HepG2 (cell line): ENCODE measurements around the gene STK39. TPM values are rescaled to one million over a fixed set of nuclear protein-coding genes. Genes with fewer than 3 reads are reported as not detected.

Source experiments
- AGO2 ChIP-seq: fragments of 200-400 bp; formaldehyde crosslinking; optimal IDR thresholded peaks from 2 replicates; pipeline ENCODE3; 2017; ENCODE audit warnings: mild to moderate bottlenecking, low read depth, low read length, moderate library complexity
- HOXA7 ChIP-seq: sonication (generic); formaldehyde crosslinking; IDR thresholded peaks from 2 replicates; pipeline ENCODE4 v1.8.1; 2022; ENCODE audit warnings: mild to moderate bottlenecking, missing genetic modification reagents, moderate library complexity
- LRRFIP1 ChIP-seq: sonication (generic); formaldehyde crosslinking; conservative IDR thresholded peaks from 2 replicates; pipeline ENCODE4 v1.4.0; 2020; ENCODE audit warnings: missing genetic modification reagents
- NAIF1 ChIP-seq: sonication (generic); formaldehyde crosslinking; IDR thresholded peaks from 2 replicates; pipeline ENCODE4 v1.5.0; 2020; ENCODE audit warnings: mild to moderate bottlenecking, missing genetic modification reagents, borderline replicate concordance
- NFRKB ChIP-seq: fragments of 450-650 bp; IDR thresholded peaks from 2 replicates; pipeline ENCODE4 v1.6.1; 2017
- PAF1 ChIP-seq: IDR thresholded peaks from 2 replicates; pipeline ENCODE4 v1.6.1; 2016; ENCODE audit warnings: missing genetic modification reagents, missing compliant biosample characterization
- PRMT3 ChIP-seq: sonication (generic); formaldehyde crosslinking; IDR thresholded peaks from 2 replicates; pipeline ENCODE4 v1.8.1; 2022; ENCODE audit warnings: low read depth, mild to moderate bottlenecking, moderate library complexity, missing genetic modification reagents, borderline replicate concordance
- YEATS2 ChIP-seq: sonication (generic); formaldehyde crosslinking; IDR thresholded peaks from 2 replicates; pipeline ENCODE4 v1.4.0; 2020; ENCODE audit warnings: missing genetic modification reagents, borderline replicate concordance
- ZBTB3 ChIP-seq: sonication (generic); formaldehyde crosslinking; IDR thresholded peaks from 2 replicates; pipeline ENCODE4 v1.4.0; 2020; ENCODE audit warnings: low read depth, mild to moderate bottlenecking, moderate library complexity, missing genetic modification reagents, borderline replicate concordance
- ZBTB7B ChIP-seq: sonication (generic); formaldehyde crosslinking; IDR thresholded peaks from 2 replicates; pipeline ENCODE4 v1.4.0; 2020; ENCODE audit warnings: missing genetic modification reagents
- ZNF513 ChIP-seq: sonication (generic); formaldehyde crosslinking; conservative IDR thresholded peaks from 2 replicates; pipeline ENCODE4 v1.5.0; 2020; ENCODE audit warnings: missing genetic modification reagents
- ZNF644 ChIP-seq: IDR thresholded peaks from 2 replicates; pipeline ENCODE4 v1.6.1; 2016; ENCODE audit warnings: low read depth
- ZSCAN9 ChIP-seq: IDR thresholded peaks from 2 replicates; pipeline ENCODE4 v1.6.1; 2016; ENCODE audit warnings: borderline replicate concordance
- polyA plus RNA-seq, 8 experiments: library from polyadenylated mRNA; depleted of rRNA in 3 of 8; stranded (reverse) in 7 of 8; unstranded in 1 of 8; fragments of >200 nt; fragmentation: Illumina TruSeq in 4 of 8; extraction: Trizol in 4 of 8; gene quantifications; 2 replicates each; pipeline versions ENCODE4 v1.2.1 to v1.2.3, GENCODE V29; 2011 to 2016; ENCODE audit warnings: low read depth in 4 of 8, missing spikeins in 1 of 8, mixed read lengths in 1 of 8; ENCODE audit not compliant: insufficient read depth in 1 of 8
- total RNA-seq, 5 experiments: library from RNA; depleted of rRNA; stranded (reverse); fragments of >200 nt; fragmentation: Illumina TruSeq; extraction: Trizol; gene quantifications; 2 replicates each; pipeline ENCODE4 v1.2.3, GENCODE V29; 2016; ENCODE audit warnings: low read depth in 1 of 5
- TF ChIP-seq, protein P1 (sequence below): sonication (generic); formaldehyde crosslinking; IDR thresholded peaks from 2 replicates; pipeline ENCODE4 v1.8.0; 2022; ENCODE audit warnings: low read depth, missing genetic modification reagents
- TF ChIP-seq, protein P2 (sequence below): sonication (generic); formaldehyde crosslinking; IDR thresholded peaks from 2 replicates; pipeline ENCODE4 v1.5.0; 2020; ENCODE audit warnings: missing genetic modification reagents
- TF ChIP-seq, protein P3 (sequence below): IDR thresholded peaks from 2 replicates; pipeline ENCODE4 v1.6.1; 2018; ENCODE audit warnings: missing genetic modification reagents
- TF ChIP-seq, protein P4 (sequence below): sonication (generic); formaldehyde crosslinking; IDR thresholded peaks from 2 replicates; pipeline ENCODE4 v1.4.0; 2020; ENCODE audit warnings: missing genetic modification reagents, mild to moderate bottlenecking, borderline replicate concordance

Gene STK39
- total and polyA plus RNA-seq, 2 of the 13 experiments (the other 11 are each of a cell fraction or from before 2014, with no cell fraction given), result 27.3 to 38.4 TPM

DNA sequence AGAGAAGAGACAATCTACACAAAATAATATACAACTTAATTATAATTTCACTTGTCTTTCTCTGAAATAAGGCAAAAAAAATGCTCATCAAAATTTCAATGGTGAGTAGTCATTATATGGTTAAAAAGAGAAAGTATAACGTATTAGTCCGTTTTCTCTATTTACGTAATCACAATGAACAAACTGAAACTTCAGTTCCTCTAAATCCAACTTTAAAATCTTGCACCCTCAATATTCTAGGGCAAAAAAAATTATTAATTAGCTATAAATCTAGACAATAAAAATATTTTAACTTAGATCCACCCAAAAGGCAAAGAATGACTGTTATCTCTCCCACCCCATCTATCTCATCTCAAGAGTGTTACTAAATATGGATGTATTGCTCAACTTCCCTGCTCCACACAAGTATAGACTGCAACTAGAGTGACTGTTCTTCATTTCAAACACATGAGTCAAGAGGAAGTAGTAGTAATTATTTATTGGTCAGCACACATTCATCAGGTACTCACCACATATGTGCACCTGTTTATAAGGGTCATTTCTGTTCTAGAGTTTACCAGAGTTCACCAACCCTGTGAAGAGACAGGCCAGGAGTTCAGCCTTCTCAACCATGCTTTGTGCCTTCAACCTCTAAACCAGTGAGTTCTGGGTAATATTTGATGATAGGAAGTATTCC lies 36.4 kb downstream of the STK39 start (continued):
- TF ChIP-seq, protein P1, sequence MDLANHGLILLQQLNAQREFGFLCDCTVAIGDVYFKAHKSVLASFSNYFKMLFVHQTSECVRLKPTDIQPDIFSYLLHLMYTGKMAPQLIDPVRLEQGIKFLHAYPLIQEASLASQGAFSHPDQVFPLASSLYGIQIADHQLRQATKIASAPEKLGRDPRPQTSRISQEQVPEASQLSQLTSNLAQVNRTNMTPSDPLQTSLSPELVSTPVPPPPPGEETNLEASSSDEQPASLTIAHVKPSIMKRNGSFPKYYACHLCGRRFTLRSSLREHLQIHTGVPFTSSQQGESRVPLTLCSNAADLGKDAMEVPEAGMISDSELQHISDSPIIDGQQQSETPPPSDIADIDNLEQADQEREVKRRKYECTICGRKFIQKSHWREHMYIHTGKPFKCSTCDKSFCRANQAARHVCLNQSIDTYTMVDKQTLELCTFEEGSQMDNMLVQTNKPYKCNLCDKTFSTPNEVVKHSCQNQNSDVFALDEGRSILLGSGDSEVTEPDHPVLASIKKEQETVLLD (CRISPR knock-in tag), result no peak
- TF ChIP-seq HOXA7 (CRISPR knock-in tag), result no peak
- TF ChIP-seq, protein P2, sequence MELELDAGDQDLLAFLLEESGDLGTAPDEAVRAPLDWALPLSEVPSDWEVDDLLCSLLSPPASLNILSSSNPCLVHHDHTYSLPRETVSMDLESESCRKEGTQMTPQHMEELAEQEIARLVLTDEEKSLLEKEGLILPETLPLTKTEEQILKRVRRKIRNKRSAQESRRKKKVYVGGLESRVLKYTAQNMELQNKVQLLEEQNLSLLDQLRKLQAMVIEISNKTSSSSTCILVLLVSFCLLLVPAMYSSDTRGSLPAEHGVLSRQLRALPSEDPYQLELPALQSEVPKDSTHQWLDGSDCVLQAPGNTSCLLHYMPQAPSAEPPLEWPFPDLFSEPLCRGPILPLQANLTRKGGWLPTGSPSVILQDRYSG (CRISPR knock-in tag), result 0 out of 2 replicates have a peak, but pooled peaks have one; percentile 29
- no peak for TF ChIP-seq NFRKB
- TF ChIP-seq ZBTB7B (CRISPR knock-in tag), result no peak
- TF ChIP-seq ZBTB3 (CRISPR knock-in tag), result no peak
- no peak for TF ChIP-seq LRRFIP1 (CRISPR knock-in tag)
- TF ChIP-seq ZNF644 (CRISPR knock-in tag), result peak; percentile 62
- no peak for TF ChIP-seq PRMT3 (CRISPR knock-in tag)
- no peak for TF ChIP-seq NAIF1 (CRISPR knock-in tag)
- no peak for TF ChIP-seq AGO2
- TF ChIP-seq PAF1, result no peak
- TF ChIP-seq, protein P3, sequence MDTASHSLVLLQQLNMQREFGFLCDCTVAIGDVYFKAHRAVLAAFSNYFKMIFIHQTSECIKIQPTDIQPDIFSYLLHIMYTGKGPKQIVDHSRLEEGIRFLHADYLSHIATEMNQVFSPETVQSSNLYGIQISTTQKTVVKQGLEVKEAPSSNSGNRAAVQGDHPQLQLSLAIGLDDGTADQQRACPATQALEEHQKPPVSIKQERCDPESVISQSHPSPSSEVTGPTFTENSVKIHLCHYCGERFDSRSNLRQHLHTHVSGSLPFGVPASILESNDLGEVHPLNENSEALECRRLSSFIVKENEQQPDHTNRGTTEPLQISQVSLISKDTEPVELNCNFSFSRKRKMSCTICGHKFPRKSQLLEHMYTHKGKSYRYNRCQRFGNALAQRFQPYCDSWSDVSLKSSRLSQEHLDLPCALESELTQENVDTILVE, result 0 out of 2 replicates have a peak, but pooled peaks have one; percentile 44
- TF ChIP-seq ZSCAN9 (CRISPR knock-in tag), result no peak
- TF ChIP-seq ZNF513 (CRISPR knock-in tag), result no peak
- TF ChIP-seq, protein P4, sequence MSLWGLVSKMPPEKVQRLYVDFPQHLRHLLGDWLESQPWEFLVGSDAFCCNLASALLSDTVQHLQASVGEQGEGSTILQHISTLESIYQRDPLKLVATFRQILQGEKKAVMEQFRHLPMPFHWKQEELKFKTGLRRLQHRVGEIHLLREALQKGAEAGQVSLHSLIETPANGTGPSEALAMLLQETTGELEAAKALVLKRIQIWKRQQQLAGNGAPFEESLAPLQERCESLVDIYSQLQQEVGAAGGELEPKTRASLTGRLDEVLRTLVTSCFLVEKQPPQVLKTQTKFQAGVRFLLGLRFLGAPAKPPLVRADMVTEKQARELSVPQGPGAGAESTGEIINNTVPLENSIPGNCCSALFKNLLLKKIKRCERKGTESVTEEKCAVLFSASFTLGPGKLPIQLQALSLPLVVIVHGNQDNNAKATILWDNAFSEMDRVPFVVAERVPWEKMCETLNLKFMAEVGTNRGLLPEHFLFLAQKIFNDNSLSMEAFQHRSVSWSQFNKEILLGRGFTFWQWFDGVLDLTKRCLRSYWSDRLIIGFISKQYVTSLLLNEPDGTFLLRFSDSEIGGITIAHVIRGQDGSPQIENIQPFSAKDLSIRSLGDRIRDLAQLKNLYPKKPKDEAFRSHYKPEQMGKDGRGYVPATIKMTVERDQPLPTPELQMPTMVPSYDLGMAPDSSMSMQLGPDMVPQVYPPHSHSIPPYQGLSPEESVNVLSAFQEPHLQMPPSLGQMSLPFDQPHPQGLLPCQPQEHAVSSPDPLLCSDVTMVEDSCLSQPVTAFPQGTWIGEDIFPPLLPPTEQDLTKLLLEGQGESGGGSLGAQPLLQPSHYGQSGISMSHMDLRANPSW (CRISPR knock-in tag), result no peak
- TF ChIP-seq YEATS2 (CRISPR knock-in tag), result no peak; the same call in 1 of the 2 replicates
- TF ChIP-seq, all 625 proteins: peak for 73
